Mesenteric fat pad (tissue), 1 donor: ENCODE data around the gene MSX2. TPM values are rescaled to one million over a fixed set of nuclear protein-coding genes. Genes with fewer than 3 reads are reported as not detected.
"Not testable (repeated sequence)": the region's sequence is repeated elsewhere in the genome, so short reads cannot be mapped to it uniquely, and the experiment has no call there.

Experiments used
- DNase-seq: peaks from one replicate; pipeline ENCODE4 v3.0.0-alpha.2; 2020; ENCODE audit warnings: low spot score
- total RNA-seq: library from RNA; stranded (reverse); fragmentation: NEBNext Ultra II Directional; extraction: Animal tissue kit (Norgen Biotek cat#: 25700); gene quantifications from one replicate; pipeline ENCODE4 v1.2.1, GENCODE V29; 2021
- donor health status: DM: yes; HTN: yes; CAD: no.

The MSX2 gene
- total RNA-seq, 1 donor from 2014 or later = 1.8 TPM

DNA sequence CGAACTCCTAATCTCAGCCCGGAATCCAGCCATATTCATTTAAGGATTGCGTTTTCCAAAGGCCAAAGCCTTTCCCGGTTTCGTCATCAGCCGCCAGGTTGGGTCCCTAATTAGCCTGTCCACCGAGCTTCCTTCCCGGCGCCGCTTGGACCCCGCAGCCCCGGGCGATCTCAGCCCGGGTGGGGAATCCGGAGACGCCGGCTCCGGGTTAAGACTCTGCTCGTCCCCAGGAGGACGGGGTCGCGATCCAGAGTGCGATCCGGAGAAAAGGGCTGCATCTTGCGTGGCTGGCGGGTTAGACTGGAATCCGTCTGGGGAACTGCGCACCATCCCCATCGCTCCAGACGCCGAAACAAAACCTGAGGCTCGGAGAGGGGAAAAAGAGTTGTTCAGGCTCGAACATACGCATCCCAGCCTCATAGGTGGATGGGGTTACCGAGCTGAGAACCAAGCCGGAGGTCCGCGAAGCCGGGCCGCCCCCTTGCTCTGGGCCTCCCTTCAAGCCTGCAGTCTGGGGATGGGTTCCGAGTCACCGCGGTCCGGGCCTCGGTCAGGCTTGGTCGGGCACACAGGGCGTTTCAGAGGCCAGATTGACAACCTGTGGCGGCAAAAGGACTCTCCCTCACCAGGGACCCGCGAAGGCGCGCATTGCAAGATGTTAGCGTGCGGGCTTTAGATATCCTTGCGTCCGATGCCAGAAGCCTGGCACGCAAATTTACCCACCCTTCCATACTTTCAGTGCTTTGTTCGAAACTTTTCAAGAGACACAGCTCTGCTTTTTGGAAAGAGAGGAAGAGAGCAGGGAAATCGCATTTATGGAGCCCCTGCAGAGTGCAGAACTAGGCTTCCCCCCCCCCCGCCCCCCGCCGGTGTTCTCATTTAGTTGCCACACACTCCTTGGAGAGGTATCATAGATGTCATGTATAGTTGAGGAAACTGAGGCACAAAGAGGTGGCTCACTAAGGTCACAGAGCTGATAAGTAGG lies 7.9 kb downstream of the MSX2 start:
- no peak for DNase-seq

DNA sequence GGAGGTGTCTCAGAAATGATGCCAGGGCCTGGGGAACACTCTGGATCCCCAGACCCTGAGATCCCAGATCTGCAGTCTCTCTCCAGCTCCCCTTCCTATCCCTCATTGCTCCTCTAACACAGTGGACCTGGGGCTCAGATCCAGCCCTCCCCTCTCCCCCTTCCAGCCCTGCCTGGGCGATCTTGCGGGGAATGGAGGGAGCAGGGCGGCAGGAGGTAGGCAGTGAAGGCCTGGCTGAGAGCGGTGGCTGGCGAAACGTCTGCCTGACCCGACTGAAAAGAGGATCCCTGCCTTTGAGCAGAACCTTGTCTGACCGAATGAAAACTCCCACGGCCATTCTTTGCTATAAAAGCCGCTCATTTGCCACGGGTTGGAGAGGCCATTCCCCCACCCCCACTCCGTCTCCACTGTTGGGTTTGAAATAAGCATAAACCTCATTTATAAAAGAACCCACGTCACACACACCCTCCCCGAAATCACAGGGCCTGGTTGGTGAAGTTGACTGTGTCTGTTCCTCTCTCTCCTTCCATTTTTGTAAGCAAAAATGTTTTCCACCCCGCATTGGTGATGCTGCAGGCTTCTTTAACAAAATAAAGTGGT lies 8.8 kb downstream of the MSX2 start:
- no peak for DNase-seq

DNA sequence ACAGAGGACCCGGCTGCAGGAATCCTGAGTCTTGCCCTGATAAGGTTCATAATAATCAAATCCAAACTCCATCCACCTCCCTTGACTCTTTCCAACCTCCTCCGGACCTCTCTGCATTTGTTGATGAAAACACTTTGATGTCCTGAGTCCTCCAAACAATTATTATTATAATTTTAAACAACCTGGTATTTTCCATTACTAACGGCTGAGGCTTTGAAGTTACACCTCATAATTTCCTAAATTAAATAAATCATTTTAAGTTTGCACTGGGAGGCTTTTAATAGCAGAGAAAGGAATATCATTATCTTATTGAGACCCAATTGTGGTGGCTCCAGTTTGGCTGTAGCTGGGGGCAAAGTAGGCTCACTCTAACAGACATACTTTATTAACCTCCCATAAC lies 9.5 kb downstream of the MSX2 start:
- DNase-seq = no peak

DNA sequence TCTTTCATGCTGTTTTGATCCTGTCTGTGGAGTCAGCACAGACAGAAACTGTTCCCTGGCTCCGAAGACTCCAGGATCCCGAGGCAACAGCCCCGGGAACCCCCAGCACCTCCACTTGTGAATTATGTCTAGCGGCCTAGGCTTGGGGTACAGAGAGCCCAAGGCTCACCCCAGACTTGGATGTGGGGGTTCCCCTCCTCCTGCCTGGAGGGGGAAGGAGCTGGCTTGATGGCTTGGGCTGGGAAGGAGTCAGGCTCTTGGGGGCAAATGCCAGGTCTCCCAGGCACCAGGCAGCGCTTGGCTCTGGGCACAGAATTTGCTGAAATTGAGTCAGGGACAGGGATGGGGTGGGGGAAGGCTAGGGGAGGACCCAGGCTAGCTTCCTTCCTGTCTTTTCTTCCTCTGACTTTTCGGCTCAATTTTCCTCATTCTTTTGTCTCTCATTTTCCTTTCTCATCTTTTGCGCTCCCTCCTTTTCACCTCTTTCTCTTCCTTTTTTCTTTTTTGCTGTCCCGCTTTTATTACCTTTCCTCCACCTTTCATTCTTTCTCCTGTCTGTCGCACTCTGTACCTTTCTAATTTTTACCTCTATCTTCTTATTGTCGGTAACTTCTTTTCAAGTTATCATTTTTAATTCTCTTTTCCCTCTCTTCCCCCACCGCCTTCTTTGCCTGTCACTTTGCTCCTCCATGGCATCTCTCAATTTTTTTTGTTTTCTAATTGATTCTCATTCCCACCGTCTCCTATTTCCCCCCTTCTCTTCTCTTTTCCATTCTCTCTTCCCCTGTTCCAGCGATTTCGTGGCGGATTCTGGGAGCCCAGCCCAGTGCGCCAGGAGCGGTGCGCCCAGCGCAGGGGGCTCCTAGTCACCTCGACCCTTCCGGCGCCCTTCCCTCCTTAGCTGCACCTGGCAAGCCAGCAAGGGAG lies 10.5 kb downstream of the MSX2 start:
- DNase-seq = no peak

DNA sequence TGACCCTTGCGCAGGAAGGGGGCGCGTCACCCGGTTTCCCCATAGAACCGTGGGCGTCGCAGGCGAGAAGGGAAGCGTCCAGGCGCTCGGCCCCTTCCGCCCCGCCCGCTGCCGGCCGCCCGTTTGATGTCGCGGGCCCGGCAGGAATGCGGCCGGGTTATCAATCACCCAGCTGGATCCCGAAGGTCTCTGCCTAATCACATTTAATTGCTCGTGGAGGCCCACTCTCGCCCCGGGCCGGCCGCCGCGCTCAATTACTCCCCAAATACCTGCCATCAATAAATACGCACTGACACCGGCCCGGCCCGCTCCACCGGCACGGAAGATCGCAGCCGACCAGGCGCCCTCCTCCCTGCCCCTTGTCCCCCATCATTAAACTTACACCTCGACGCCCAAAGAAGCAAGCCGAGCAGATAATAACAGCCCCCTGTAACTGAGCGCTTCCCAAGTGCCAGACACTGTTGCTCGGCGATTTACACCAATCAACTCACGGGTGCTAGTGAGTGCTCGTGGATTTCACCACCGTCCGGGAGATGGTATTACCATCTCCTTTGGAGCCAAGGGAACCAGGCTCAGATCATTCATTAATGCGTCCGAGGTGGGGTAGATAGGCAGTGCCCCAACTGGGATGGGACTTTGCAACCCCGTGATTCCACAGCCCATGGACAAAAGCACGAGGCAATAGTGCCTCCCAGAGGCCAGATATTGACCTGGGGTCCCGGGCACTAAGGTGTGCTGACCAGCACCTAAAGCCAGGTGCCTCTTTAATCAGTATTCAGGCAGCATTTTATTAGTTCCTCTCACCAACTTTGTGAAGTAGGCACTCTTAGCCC lies 11.3 kb downstream of the MSX2 start:
- no peak for DNase-seq

DNA sequence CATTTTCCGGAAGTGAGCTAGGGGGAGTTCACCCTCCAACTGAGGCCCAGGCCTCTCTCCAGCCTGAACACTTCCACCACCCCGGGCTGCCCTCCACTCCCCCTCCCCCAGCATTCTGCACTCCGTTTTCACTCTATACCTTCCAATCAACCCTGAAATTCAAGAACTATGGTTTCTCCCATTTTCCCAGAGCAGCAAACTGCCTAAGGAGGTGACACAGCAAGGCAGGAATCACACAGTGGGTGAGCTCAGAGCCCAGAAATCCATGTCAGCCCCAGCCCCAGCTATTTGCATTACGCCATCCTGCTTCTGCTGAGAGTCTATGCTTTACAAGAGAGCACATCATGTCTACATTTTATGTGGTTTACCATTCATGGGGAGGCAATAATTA lies 11.9 kb downstream of the MSX2 start:
- DNase-seq = no peak

DNA sequence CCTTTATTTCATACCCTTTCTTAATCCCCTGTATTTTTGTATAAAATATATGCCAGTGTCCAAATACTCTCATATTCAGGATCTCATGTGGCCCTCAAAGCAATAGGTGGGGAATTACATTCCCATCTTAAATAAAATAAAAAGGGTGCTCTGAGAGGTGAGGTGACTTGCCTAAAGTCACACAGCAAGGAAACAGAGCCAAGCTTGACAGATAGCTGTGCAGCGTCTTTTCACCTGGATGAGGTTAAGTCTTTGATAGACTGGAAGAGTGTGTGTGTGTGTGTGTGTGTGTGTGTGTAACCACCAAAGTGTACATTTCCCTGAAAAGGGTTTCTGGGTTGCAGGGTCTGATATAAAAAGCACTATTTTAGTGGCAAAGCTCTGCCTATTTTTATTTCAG lies 12.4 kb downstream of the MSX2 start:
- no peak for DNase-seq

DNA sequence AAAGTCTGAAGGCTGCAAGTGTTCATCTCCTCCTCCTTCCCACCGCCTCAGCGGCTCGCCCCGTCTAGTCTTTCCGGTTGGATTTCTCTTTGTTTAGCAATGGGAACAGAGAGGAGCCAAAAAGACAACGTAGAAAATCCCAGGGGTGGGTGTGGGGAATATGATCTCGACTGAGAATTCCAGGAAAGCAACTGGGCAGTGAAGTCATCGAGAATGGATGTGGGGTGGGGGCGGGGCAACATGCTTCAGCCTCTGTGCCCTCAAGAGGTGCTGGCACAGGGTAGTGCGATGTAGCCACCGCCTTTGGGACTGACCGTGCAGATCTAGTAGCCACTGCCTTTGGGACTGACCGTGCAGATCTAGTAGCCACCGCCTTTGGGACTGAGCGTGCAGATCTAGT lies 12.9 kb downstream of the MSX2 start:
- DNase-seq = no peak

DNA sequence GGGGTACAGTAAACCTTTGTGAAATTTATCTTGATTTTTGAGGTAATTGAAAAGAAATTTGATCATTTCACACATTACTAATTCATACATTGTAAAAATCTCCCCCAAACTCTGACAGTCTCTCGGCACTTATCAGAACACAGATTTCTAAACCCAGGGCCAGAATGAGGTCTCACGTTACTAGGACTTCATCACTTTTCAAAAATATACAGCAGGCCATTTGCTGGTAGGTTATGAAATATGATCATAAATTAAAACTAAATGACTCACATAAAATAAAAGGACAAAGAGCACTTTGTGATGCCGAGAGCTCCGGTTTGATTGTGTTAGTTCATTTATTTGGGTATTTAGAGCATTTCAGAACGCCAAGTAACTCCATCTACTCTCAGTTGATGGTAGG lies 17.0 kb downstream of the MSX2 start:
- DNase-seq = no peak

DNA sequence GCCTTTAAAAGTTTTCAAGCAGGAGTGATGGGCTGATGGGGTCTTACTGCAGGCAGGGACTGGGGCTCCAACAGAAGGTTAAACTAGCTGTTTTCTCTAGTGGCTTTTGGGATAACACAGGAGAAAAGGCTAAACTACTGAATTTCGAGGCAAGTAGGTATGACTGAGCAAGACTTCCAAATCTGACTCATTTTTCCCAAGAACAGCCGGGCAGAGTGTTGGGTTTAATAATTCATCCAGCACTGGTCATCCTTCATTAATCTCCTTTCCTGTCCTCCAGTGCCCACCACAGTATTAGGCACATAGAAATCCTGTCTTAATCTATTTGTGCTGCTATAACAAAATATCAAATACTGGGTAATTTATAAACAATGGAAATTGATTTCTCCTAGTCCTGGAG lies 20.5 kb downstream of the MSX2 start:
- DNase-seq = no peak

DNA sequence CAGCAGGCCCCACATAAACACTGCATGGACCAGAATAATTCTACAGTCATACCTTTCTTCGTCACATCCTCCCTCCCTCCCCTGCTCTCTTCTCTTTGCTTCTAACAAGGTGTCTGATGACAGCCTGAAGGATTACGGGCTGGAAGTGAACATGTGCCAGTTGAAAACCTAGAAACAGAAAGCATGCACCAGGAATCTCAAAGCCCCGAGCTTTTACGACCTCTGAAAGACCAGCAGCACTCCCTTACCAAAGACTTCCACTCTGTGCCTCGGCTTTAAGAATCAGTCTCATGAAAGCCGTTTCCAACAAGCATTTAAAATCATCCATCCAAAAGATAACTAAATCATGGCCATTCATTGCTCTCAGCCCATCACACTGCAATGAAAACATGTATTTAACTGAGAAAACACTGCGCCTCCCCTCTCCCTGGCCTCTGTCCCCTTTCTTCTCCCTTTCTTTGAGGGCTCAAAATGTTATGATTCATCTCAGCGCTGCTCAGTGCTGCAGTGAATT lies 21.3 kb downstream of the MSX2 start:
- DNase-seq = no peak

DNA sequence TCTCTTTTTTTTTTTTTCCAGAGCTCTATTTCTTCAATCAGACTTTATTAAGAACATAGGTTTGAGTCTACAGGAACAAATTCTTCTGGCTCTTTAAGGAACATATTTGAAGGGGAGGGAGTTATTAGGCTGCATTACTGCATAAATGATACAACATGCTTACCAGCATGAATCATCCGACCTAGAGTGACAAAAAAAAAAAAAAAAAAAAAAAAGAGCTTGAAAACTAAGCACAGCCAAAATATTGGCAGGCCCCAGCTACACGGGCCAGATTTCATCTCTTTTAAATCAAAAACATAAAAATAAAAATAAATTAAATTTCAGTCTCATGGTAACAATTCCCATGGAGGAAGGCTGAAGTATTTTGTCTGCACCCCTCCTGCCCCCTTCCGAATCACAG lies 26.3 kb downstream of the MSX2 start:
- DNase-seq = no peak

DNA sequence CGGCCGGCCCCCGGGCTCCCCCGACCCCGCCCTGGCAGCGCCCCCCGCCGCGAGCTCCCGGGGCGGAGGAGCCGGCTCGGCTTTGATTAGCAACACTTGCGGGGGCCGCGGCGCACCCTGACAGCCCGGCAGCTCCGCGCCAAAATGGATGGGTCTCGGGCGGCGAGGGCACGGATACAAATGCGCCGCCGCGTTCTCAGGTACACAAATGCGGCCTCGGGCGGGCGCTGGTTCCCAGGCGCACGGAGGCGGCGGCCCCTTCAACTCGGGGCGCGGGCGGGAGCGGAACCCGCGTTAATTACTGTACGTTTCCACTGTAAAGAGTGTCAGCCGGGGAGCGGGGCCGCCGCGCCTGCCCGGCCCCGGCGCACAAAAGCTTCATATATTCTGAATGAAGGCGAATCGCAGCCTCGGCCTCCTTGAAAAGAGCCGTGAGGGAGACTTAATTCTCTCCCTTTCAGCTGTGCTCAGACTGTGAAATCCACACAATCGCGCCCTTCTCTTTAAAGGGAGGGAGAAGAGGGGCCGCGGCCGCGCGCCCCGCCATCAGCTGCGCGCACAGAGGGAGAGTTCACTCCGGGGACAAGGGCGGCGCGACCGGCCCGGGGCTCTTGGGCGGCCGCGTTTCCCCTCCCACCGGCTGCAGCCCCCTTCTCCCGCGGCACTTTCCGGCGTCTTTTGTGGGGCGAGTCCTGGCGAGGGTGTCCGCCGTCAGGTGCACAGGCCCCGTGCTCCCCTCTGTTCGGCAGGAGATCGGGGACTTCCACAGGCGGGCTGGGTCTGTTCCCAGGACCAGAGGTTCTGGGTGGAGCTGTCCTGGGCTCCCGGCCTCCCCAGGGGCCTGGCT lies 27.0 kb downstream of the MSX2 start:
- DNase-seq = no peak

DNA sequence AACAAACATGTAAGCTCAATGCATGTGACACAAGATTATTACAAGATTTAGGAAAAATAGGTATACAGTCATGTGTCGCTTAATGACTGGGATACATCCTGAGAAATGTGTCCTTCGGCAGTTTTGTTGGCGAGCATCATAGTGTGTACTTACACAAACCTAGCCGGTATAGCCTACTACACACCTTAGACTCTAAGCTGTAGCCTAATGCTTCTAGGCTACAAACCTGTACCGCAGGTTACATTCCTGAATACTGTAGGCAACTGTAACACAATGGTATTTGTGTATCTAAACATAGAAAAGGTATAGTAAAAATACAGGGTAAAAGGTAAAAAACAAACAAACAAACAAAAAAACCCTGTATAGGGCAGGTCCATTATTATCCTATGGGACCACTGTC lies 27.7 kb downstream of the MSX2 start:
- DNase-seq = no peak

DNA sequence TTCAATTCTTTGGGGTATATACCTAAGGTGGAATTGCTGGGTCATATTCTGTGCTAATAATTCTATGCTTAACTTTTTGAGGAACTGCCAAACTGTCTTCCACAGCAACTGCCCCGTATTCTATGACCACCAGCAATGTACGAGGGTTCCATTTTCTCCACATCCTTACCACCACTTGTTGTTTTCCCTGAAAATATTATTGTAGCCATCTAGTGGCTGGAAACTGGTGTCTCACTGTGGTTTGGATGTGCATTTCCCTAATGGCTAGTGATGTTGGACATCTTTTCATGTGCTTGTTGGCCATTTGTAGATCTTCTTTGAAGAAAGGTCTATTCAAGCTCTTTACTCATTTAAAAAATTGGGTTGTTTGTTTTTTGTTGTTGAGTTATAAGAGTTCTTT lies 30.7 kb downstream of the MSX2 start:
- no peak for DNase-seq

DNA sequence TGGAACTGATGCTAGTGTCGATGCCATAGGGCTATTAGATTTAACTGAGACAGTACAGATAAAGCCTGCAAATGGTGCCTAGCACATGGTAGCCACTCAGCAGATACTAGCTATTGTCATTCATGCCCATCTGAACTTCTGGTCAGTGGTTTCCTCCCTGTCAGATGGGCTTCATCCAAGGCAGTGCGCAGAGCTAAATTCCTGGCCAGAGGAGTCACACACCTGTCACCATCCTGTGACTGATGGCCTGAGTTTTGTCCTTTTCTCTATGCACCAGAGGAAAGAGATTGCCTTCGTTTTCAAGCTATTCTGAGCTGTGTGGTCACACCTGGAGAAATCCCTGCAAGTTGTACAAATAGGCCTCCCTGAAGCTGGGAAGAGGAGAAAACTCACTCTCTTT lies 34.7 kb downstream of the MSX2 start:
- no peak for DNase-seq

DNA sequence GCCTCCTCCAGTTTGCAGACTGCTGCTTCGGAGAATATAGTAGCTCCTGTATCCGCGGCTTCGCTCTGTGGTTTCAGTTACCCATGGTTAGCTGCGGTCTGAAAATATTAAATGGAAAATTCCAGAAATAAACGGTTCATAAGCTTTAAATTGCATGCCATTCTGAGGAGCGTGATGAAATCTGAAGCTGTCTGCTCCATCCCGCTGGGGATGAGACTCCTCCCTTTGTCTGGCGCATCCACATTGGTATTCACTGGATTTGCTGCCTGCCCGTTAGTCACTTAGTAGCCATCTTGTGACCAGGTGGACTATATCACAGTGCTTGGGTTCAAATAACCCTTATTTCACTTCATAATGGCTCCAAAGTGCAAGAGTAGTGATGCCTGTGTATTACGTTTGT lies 36.3 kb downstream of the MSX2 start:
- DNase-seq = no peak

DNA sequence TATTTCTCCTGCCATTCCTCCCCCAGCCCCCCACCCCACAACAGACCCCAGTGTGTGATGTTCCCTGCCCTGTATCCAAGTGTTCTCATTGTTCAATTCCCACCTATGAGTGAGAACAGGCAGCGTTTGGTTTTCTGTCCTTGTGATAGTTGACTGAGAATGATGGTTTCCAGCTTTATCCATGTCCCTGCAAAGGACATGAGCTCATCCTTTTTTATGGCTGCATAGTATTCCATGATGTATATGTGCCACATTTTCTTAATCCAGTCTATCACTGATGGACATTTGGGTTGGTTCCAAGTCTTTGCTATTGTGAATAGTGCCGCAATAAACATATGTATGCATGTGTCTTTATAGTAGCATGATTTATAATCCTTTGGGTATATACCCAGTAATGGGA lies 37.0 kb downstream of the MSX2 start:
- DNase-seq = not testable (repeated sequence)

DNA sequence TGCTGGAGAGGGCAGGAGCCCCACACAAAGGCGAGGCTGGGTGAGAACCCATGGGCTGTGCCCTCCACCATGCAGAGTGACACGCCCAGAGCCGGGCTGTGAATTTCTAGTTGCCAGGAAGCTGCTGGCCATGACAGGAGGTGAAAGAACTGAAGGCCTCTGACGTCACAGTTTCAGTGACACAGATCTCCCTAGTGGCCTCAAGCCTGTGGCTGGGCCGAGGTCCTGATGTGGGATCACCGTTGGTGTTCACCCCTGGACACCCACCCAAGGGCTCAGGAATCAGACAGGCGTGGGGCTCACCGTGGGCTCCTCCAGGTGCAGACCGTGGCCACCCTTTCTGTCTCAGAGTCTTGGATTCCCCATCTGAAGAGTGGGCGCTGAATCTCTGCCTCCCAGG lies 39.9 kb downstream of the MSX2 start:
- DNase-seq = no peak

DNA sequence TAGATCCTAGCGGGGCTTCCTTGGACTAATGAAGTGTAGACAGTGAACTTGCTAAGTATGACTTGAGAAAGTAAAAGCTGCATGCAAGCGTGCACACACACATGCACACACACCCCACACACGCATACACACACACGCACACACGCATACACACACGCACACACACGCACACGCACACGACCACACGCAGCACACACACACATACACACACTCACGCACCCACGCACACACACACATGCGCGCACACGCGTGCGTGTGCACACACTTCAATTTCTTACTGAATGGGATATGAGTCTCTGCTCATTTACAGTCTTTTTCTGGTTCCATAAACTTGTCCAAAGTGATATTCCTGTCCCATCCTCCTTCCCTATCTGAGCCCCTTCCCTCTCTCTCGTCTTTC lies 41.2 kb downstream of the MSX2 start:
- no peak for DNase-seq
